ENCODE data around the gene ADIG. TPM values are rescaled to one million over a fixed set of nuclear protein-coding genes. Genes with fewer than 3 reads are reported as not detected.

ADIG gene
- total RNA-seq, result not detected in 2 replicates

DNA sequence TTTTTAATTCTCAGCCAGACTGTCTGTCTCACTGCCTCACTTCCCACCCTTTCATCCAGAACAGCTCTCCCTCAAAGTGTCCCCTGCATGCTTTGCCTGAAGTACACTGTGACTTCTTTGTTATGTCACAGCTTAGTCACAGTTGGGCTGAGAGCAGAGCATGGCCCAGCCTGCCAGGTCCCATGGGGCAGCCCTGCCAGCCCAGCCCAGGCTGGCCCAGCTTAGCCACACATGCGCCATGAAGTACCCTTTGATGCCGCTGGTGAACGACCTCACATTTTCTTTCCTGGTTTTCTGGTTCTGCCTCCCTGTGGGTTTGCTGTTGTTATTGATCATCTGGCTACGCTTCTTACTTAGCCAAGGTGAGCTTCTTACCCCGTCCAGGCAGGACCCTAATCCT, at the start of gene ADIG:
Gene ADIG (plus strand): TSS at position 185 of the 400 bp plus-strand sequence. CDS start 54 bp downstream, at position 239.

DNA sequence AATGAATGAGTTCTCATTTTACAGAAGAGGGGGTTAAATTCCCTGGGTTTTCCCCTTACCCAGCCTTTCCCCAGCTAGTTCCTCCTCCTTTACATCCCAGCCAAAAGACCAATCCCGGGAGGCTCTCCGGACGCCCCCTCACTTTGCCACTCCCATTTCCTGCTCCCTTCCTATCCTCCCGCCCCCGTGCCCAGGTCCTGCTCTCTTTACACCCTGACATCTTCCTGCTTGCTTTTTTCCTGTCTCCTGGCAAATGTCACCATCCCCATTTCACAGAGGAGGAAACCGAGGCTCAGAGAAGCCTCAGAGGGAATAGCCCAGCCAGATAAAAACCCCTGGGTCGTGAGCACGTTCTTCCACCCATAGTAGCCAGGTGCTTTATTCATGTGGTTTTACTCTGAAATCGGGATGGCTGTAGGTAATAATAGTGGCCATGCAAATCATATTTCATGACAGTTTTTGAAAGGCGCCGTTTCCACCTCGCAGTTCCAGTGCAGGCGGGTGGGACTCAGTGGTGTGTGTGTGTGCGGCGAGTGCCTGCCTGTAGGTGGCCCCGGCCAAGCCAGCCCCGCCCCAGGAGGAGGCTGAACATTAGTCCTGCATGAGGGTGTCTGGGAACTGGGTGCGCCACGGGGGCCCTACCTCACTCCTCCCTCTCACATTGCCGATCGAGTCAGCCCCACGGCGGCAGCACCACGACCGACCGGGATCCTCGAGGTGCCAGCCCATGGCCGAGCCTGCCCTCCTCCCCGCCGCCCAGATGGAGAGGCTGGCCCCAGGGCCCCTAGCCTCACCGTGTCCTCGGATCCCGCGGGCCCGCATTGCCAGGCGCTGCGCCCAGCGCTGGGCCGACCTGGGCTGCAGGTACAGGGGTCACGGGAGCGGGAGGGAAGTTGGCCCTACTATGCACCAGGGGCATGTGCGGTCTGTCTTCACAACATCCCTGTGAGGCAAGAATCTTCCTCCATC, 20.5 kb downstream of the ADIG start, which contains the start of gene ARHGAP40:
Gene ARHGAP40 (plus strand): TSS at position 594 of the 969 bp plus-strand sequence.

Other genes starting within 250 kb of the ADIG start
- under 0.01 TPM in 1 of 2 replicates, not detected in the other for gene LBP, start 234.7 kb upstream of the ADIG start, total RNA-seq
- gene SNHG17, start 145.9 kb upstream of the ADIG start, total RNA-seq, result 17.3 and 23.3 TPM in 2 replicates
- gene RALGAPB, start 108.4 kb upstream of the ADIG start, total RNA-seq, result 69.9 and 74.2 TPM in 2 replicates
- 0.07 and 0.13 TPM in 2 replicates for gene ARHGAP40, start 20.6 kb downstream of the ADIG start, total RNA-seq
- not detected in 2 replicates for gene SLC32A1, start 143.3 kb downstream of the ADIG start, total RNA-seq
- gene ACTR5, start 167.3 kb downstream of the ADIG start, total RNA-seq, result 10.0 and 11.4 TPM in 2 replicates
- 78.5 and 93.3 TPM in 2 replicates for gene PPP1R16B, start 224.5 kb downstream of the ADIG start, total RNA-seq

Measured in thoracic aorta endothelial cell (primary cell).